HG02840 (cell line): ENCODE measurements around the gene ANKRD6.
"Not testable (repeated sequence)": the region's sequence is repeated elsewhere in the genome, so short reads cannot be mapped to it uniquely, and the experiment has no call there.

Source experiments
- ATAC-seq: cut with Tn5 transposase; IDR thresholded peaks from one replicate; pipeline ENCODE4 v1.9.1; 2021; ENCODE audit warnings: mild to moderate bottlenecking, moderate library complexity, moderate number of reproducible peaks; ENCODE audit not compliant: unreplicated experiment, low FRiP score

Gene ANKRD6

DNA sequence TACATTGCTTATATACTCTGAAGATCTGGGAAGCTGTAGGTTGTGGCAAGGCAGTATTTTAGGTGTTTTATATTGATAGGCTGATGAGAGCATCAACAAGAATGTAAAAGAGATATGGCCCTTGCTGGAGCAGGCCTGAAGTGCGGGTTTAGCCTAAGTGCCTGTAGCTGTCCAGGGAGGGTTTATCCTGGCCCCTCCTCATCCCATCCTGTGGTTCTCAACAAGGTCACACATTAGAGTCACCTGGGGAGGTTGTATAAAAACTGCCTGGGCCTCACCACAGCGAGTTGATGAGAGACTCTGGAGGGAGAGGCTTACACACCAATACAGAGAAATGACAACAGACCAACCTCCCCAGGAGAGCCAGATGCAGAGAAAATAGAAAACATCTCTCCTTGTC, 157.2 kb downstream of the ANKRD6 start:
- ATAC-seq: no peak

DNA sequence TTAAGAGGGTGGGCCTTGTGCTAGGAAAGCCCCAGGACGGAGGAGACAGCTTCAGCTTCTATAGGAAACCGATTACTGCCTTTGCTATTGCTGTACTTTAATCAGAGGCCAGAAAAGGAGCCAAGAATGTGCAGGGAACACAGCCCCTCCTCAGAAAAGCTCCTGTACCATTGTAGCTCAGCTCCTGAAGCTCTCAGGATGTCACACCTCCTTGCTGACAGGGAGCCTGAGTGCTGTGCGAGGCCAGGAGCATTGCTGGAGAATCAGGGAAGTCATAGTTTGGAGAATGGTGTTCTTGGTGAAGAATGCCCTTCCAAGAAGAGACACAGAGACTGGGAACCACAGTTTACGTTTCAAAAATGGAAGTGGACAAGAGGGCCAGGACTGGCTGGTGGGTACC, 158.8 kb downstream of the ANKRD6 start:
- ATAC-seq: no peak

GRCh38 chr6:89596056-89596455, 163.1 kb downstream of the ANKRD6 start:
- peak; percentile 88 for ATAC-seq

GRCh38 chr6:89596484-89596883, 163.5 kb downstream of the ANKRD6 start:
- ATAC-seq: no peak

- no peak for ATAC-seq
Observed at GRCh38 chr6:89597372-89597771, 164.4 kb downstream of the ANKRD6 start.

- ATAC-seq: no peak
Observed at GRCh38 chr6:89597988-89598387, 165.0 kb downstream of the ANKRD6 start.

DNA sequence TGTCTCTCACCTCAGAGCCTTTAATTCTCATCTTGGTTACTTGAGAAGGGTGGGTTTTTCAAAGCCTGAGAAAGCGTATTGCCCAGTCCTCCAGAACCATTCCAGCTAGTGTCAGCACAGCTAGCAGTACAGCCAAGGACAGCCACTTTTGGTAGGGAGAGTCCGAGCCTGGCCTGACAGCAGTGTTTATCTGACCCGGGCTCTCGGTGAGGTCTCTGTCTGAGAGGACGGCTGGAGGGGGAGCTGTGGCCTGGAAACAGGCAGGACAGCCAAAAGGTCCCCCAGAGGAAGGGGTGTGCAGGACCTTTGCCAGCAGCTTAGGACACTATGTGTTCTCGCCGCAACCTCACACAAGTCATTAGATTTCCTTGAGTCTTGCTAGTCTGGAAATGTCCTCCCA, 166.8 kb downstream of the ANKRD6 start:
- ATAC-seq: no peak

GRCh38 chr6:89602166-89602565, 169.2 kb downstream of the ANKRD6 start:
- ATAC-seq: no peak

- ATAC-seq: no peak
Observed at GRCh38 chr6:89604653-89605052, 171.7 kb downstream of the ANKRD6 start.

- ATAC-seq: no peak
Observed at GRCh38 chr6:89605861-89606260, 172.9 kb downstream of the ANKRD6 start.

DNA sequence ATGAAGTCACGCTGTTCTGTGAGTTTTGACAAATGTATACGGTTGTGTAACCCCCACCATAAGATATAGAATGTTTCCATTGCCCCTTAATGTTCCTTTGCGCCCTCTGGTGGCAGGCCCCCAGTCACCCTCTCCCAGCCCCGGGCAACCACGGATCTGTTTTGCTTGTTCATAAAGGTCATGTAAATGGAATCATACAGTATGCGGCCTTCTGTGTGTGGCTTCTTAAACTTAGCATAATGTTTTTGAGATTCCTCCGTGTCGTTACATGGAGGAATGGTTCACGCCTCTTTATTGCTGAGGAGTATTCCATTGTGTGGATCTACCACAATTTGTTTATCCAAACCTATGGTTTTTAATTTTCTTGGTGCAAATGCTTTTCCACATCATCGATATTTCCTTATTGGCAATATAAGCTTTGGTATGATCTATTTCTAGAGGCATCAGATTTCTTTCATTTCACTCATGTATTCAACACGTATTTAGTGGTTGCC, 177.2 kb downstream of the ANKRD6 start:
- ATAC-seq: no peak

GRCh38 chr6:89611666-89612065, 178.7 kb downstream of the ANKRD6 start:
- no peak for ATAC-seq

DNA sequence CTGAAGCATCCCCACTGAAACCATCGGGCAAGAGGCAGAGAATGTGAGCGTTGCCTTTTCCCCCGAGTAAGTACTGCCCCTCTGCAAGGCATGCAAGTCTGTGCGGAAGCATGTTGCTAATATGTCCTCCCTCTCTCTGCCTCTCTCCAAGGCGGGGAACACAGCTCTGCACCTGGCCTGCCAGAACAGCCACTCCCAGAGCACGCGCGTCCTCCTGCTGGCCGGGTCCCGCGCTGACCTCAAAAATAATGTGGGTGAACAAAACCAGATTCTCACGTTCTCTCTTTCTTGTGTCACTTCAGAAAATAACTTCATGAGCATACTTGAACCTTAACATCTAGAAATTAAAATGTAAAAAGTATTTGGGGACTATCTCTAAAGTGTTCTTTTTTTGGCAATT, 179.2 kb downstream of the ANKRD6 start:
- ATAC-seq: no peak

DNA sequence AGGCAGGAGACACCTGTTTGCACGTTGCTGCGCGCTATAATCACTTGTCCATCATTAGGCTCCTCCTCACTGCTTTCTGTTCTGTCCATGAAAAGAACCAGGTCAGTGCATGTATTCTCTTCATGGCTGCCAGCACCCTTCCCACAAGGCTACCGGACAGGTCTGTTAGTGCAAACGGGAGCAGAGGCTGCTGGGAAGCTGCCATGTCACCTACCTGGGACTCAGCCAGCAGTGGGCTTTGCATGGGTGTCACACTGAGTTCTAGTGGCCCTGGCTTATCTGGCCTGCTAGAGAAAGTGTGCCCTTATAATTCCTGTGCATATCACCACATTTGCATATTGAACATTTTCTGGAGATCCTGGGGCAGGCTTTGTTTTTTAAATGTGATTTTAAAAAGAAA, 180.8 kb downstream of the ANKRD6 start:
- ATAC-seq: no peak

DNA sequence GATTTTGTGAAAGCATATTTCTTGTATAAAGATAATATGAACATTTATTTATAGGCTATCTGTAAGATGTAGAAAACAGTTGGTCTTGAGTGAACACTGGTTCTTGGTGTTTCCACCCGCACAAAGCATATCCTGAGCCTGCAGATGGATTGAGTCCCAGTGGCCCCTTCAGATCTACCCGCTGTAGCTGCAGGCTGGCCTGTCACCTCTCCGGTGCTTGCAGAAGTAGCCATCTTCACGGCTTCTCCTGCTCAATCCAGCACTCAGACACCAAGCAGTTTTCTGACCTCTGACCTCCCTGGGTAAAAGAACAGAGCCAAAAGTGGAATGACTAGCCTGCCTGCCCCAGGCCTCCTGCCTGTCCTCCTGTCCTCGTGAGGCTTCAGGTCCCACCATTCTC, 182.9 kb downstream of the ANKRD6 start:
- no peak for ATAC-seq

- ATAC-seq: no peak
Observed at GRCh38 chr6:89616531-89616930, 183.6 kb downstream of the ANKRD6 start.

DNA sequence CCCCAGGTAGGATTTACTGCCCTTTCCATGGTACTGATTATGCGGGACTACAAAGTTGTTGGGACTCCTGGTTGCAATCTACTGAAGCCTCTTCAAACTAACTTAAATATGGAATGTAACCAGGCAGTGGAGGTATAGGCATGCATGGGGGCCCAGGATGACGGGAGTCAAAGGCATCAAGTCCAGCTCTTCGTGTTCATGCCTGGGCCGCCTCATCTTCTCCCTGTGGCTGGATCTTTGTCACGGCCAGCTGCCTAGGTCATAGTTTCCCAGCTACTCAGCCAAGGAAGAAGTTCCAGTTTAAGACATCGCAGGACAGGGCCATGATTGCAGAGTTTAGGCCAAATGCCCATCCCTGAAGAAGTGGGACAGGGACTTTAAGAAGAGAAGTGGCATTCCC, 185.1 kb downstream of the ANKRD6 start:
- no peak for ATAC-seq

GRCh38 chr6:89619567-89619966, 186.6 kb downstream of the ANKRD6 start:
- no peak for ATAC-seq

GRCh38 chr6:89623749-89624148, 190.8 kb downstream of the ANKRD6 start:
- ATAC-seq: no peak

DNA sequence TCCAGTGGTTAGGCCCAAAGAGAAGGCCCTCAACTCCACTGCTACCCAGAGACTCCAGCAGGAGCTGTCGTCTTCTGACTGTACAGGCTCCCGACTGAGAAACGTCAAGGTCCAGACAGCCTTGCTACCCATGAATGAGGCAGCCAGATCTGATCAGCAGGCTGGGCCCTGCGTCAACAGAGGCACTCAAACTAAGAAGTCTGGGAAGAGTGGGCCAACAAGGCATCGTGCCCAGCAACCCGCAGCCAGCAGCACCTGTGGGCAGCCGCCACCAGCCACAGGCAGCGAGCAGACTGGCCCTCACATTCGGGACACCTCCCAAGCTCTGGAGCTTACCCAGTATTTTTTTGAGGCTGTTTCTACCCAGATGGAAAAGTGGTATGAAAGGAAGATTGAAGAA, 197.5 kb downstream of the ANKRD6 start:
- ATAC-seq: no peak

GRCh38 chr6:89636412-89636811, 203.5 kb downstream of the ANKRD6 start:
- ATAC-seq: not testable (repeated sequence)

DNA sequence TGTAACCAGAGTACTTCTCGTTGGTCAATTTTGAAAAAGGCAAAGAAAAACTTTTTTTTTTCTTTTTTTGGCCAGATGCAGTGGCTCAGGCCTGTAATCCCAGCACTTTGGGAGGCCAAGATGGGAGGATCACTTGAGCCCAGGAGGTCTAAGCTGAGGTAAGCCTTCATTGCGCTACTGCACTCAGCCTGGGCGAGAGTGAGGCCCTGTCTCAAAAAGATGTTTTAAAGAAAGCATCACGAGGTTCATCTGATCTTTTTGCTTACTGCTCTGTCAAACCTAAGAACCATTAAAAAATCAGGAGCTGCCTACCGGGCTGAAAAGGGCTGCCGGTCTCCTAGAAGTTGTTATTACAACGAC, 205.0 kb downstream of the ANKRD6 start:
- peak; percentile 5 for ATAC-seq
